Stimulated activated CD4-positive, alpha-beta T cell treated with anti-CD3 and anti-CD28 coated beads, Interleukin-2, amount 100 ng/mL, for 24 hours (primary cell): ENCODE results near the gene TRPC1.
"Not testable (repeated sequence)": the region's sequence is repeated elsewhere in the genome, so short reads cannot be mapped to it uniquely, and the experiment has no call there.

Experiments used
- DNase-seq, 2 donors: peaks; one replicate each; pipeline ENCODE4 v3.0.0-alpha.2; 2020

The TRPC1 gene

GRCh38 chr3:142723968-142724681, at the start of gene TRPC1:
TRPC1 (plus strand) TSS chr3:142724034; CDS start chr3:142724560, 526 bp downstream.
- peak; percentile 69 to 74 for DNase-seq

- no peak for DNase-seq
These were observed 47.7 kb upstream of the TRPC1 start for GRCh38 chr3:142676151-142676550.

- no peak for DNase-seq
These were observed 43.1 kb upstream of the TRPC1 start for GRCh38 chr3:142680710-142681109.

- no peak for DNase-seq
These were observed 33.2 kb upstream of the TRPC1 start for GRCh38 chr3:142690613-142691012.

- DNase-seq = no peak
These were observed 32.3 kb upstream of the TRPC1 start for GRCh38 chr3:142691527-142691926.

- no peak for DNase-seq
These were observed 30.5 kb upstream of the TRPC1 start for GRCh38 chr3:142693136-142693853.

GRCh38 chr3:142694225-142694624, 29.6 kb upstream of the TRPC1 start:
- DNase-seq = no peak

GRCh38 chr3:142705198-142705597, 18.6 kb upstream of the TRPC1 start:
- DNase-seq = no peak

GRCh38 chr3:142706321-142707127, 17.3 kb upstream of the TRPC1 start:
- DNase-seq = no peak

- DNase-seq = no peak
These were observed 14.6 kb upstream of the TRPC1 start for GRCh38 chr3:142709207-142709606.

GRCh38 chr3:142714882-142715281, 9.0 kb upstream of the TRPC1 start:
- DNase-seq = not testable (repeated sequence)

- no peak for DNase-seq
These were observed 7.7 kb upstream of the TRPC1 start for GRCh38 chr3:142716102-142716501.

GRCh38 chr3:142723665-142723967, 218 bp upstream of the TRPC1 start:
- DNase-seq = no peak

- peak in 1 of 2 donors; percentile 31 for DNase-seq
These were observed 985 bp downstream of the TRPC1 start for GRCh38 chr3:142724682-142725356.

GRCh38 chr3:142725357-142725739, 1.5 kb downstream of the TRPC1 start:
- no peak for DNase-seq

- DNase-seq = no peak
These were observed 2.2 kb downstream of the TRPC1 start for GRCh38 chr3:142726017-142726416.

- no peak for DNase-seq
These were observed 8.2 kb downstream of the TRPC1 start for GRCh38 chr3:142732066-142732465.

GRCh38 chr3:142734834-142735233, 11.0 kb downstream of the TRPC1 start:
- no peak for DNase-seq

GRCh38 chr3:142735462-142735861, 11.6 kb downstream of the TRPC1 start:
- DNase-seq = no peak

GRCh38 chr3:142738396-142738795, 14.6 kb downstream of the TRPC1 start:
- DNase-seq = no peak

GRCh38 chr3:142746646-142747045, 22.8 kb downstream of the TRPC1 start:
- DNase-seq = no peak

- DNase-seq = not testable (repeated sequence)
These were observed 26.7 kb downstream of the TRPC1 start for GRCh38 chr3:142750531-142750930.

- not testable (repeated sequence) for DNase-seq
These were observed 28.8 kb downstream of the TRPC1 start for GRCh38 chr3:142752605-142753004.
